Cerebellar cortex (tissue), 1 donor: ENCODE data around the gene C1QB.
"Not testable (repeated sequence)": the region's sequence is repeated elsewhere in the genome, so short reads cannot be mapped to it uniquely, and the experiment has no call there.

ENCODE experiments used
- DNase-seq: peaks from one replicate; pipeline ENCODE4 v3.0.0-alpha.2; 2015; ENCODE audit warnings: low spot score

C1QB gene

DNA sequence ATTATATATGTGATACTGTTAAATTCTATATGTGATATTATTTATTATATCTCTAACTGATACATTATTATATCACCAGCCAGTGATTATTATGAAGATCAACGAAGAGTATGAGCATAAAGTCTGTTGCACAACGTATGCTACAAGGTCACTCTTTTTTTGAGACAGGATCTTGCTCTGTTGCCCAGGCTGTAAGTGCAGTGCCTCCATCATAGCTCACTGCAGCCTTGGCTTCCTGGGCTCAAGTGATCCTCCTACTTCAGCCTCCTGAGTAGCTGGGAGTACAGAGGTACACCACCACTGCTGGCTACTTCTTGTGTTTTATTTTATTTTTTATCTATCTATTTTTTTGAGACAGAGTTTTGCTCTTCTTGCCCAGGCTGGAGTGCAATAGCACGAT is 43.6 kb downstream of the C1QB start:
- no peak for DNase-seq

DNA sequence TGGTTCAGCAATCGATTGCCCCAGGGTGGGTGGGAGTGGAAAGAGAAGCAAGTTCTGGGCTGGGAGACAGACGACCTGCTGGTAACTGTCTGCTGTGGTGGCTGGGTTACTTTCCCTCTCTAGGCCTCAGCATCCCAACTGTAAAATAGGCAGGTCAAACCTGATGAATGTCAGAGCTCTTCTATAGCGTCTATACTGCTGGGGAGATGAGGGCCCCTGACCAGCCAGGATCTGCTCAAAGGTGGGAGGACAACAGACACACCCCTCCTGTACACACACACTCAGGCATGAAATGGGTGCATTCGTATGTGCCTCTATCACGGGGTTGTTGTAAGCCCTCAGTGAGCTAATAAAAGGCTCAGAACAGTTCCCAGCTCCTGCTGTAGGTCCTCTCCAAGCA is 44.9 kb downstream of the C1QB start:
- no peak for DNase-seq

DNA sequence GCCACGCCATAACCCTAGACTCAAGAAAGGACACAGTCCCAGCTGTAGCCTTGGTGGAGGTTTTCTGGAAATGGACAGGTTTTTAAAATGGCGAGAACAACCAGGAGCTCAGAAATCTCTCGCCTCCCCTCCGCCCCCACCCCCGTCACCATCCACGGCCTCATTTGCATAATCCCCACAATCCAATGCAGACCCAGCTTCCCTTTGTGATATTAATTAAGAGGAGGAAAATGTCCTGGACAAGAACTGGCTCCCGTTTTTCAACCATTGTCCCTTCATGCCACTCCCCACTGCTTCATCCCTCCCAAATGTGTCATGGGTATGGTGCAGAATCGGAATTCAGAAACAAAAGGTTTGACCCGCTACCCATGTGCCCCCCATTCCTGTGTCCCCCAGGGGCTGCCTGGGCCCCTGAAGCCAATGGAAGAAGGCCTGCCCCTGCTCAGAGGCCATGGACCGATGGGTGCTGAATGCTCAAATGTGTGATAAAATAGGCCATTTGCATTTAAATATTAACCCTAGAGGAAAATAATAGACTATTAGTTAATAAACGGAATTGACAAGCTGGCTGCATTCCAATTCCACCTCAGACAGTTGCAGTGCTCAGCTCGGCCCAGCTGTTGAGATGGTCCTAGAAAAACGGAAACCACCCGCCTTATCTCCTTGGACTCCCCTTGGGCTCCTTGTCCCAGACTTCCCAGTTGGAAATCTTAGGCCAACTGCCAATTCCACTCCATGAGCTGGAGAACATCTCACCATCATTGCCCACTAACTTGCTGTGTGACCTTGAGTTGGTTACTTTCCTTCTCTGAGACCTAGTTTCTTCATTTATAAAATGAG is 46.9 kb downstream of the C1QB start:
- DNase-seq: no peak

DNA sequence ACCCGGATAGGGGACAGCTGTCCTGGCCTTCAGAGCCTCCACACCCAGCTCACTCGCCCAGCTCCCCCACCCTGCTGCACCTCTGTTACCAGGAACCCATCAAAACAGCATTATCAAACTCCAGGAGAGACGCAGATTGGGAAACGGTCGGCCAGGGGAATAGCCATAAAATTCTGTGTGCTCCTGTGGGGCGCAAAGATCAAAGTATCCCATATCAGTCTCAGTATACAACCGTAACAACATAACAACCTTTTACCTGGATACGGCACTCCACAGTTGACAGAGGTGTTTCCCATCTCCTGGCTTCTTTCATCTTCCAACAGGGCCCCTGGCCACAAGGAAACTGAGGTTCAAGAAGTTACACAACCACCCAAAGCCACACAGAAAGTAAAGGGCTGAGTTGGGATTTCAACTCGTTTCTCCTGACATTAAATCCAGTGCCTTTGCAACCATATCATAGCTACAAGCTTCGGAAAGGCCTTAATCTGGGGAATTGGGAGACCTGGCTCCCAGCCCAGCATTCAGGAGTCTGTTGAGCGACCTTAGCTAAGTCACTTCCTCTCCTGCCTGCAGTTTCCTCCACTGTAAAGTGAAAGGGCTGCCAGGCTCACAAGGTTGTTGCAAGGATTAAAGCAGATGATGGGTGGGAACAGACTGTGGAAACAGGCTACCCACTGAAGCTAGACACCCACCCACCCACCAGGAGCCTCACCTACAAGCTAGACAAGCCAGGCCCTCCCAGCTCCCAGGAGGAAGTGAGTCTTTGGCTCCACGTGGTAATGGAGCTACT is 49.5 kb downstream of the C1QB start:
- no peak for DNase-seq

DNA sequence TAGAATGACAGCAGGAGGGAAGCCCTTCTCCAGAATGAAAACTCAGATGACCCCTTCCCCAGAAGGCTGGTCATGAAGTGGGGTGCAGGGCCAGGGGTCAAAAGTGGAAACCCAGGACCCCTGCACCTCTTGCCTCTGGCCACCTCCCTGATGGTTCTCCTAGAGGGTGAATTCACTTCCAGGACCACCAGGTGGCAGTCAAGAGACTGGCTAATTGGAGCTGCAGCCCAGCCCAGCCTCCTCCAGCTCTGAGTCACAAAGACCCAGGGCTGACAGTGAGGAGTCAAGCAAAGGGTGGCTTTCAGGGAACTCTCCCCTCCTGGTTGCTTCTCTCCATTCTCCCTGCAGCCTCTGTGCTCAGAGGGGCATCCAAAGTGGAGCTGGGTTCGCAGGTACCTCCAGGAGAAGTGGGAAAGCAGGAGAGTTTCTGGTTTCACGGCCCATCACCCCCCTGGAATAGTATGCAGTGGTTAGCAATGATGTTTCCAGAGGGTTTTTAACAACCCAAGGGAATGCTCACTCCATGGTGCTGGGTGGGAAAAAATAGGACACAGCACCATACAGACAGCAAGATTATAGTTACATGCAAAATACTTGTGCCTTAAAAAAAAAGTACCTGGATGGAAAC is 51.5 kb downstream of the C1QB start:
- peak; percentile 80 for DNase-seq

DNA sequence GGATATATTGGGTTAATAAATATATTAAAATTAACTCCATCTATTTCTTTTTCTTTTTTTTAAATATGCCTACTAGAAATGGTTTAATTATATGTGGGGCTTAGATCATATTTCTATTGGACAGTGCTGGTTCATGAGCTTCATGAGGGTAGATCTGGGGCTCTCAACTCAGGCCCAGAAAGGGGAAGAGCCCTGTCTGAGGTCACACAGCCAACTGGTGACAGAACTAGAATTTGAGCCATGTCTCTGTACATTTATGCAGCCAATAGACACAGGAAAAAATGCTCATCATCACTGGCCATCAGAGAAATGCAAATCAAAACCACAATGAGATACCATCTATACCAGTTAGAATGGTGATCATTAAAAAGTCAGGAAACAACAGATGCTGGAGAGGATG is 52.5 kb downstream of the C1QB start:
- no peak for DNase-seq

DNA sequence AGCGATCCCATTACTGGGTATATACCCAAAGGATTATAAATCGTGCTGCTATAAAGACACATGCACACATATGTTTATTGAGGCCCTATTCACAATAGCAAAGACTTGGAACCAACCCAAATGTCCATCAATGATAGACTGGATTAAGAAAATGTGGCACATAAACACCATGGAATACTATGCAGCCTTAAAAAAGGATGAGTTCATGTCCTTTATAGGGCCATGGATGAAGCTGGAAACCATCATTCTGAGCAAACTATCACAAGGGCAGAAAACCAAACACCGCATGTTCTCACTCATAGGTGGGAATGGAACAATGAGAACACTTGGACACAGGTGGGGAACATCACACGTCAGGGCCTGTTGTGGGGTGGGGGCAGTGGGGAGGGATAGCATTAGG is 53.1 kb downstream of the C1QB start:
- DNase-seq: not testable (repeated sequence)

DNA sequence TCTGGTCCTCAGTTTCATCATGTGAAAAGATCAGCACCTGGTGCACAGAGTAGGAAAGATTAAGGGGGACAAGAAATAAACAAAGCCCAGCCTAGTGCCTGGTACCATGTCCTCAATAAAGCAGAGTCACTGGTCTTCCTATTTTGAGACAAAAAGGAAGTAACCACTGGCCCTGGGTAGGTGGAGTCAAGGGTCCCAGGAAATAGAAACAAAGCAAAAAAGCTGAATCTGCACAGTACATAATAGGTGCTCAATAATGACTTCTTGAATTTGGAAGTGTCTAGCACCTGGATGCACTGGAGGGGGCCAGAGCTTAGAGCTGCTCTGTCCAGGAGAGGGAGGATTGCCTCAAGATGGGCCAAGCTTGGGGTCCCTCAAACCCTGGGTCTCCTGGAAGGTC is 55.7 kb downstream of the C1QB start:
- DNase-seq: no peak

DNA sequence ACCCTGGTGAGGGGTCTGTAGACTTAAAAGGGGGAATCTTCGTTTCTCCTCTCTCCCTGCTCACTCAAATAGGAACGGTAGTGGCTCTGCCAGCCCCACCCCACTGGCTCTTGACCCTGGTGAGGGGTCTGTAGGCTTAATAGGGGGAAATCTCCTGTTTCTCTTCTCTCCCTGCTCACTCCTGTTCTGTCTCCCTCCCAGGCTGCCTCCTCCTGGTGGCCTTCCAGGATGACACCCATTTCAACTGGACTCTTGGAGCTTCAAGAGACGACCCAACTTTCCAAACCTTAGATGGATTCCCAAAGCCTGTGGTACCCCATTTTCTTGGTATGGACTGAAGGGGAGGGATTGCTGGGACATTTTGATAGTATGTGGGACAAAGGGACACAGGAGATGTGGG is 56.2 kb downstream of the C1QB start:
- no peak for DNase-seq

DNA sequence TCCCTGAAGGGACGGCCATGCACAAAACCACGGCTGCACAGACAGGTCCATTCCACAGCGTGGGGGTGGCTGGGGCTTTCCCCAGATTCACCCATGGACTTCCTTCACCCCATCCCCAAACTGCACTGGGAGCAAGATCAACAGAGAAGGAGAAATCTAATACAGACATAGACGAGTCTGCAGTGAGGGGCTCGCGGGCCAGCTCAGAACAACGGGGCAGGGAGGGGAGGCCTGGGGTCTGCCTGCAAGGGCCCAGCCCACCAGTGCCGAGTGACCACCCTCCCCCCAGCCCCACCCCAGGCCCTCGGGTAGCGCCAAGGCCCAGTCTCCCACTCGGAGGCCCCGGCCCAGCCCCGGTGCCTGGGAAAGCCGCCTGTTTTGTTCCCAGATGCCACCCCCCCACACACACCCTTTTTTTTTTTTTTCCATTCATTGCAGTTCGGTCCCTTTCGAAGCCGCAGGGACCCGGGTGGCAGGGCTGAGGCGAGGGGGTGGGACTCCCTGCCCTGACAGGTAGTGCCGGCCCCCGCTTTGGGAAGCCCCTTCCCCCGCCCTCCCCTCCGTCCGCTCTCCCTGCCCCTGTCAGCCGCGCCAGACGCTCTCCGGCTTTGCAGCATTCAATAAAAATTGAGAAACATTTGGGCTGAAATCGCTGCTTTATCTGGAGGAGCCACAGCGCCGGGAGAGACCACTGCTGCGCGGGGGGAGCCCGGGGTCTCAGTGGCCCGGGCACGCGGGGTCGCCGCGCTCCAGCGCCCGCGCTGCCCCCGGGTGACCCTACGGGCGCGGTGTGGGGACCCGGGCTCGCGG is 57.1 kb downstream of the C1QB start:
- peak; percentile 42 for DNase-seq

DNA sequence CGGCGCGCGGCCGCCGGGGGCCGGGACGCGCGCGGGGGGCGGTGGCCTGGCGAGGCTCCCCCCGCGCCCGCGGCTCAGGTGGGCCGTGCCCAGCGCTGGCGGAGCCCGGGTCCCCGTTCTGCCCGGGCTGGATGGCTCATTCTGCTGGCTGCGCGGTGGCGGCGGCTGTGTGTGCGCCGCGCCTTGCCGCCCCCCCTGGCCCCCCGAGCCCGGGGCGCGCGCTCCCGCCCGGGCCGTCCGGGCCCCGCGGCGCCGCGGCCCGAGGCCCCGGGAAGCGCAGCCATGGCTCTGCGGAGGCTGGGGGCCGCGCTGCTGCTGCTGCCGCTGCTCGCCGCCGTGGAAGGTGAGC is 57.6 kb downstream of the C1QB start, which contains the start of gene EPHB2:
TSS of gene EPHB2 (plus strand) at position 139 of the 349 bp plus-strand sequence. CDS start at position 283, 144 bp downstream.
- DNase-seq: no peak

DNA sequence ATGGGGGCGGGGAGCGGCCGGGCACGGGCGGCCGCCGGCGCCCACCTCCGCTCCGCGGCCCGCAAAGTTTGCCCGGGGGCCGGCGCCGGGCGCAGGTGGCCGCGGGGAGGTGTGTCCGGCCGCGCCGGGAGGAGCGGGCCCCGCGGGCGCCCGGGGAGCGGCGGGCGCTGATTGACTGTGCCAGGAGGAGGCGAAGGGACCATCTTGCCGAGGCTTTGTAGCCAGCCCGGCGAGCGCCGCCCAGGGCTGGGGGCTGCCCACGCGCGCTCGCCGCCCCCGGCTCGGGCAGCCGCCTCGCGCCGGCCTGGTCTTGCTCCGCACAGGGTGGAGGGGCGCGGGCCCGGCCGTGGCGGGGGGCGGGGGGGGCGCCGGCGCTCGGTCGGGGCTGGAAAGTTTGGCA is 58.0 kb downstream of the C1QB start:
- DNase-seq: no peak
